HepG2 (cell line): ENCODE measurements around the gene SLC38A4. TPM values are rescaled to one million over a fixed set of nuclear protein-coding genes. Genes with fewer than 3 reads are reported as not detected.

Source experiments
- ATAC-seq: fragments of 200-7000 bp; cut with Tn5 transposase; 3 replicates; pipeline ENCODE4 v1.9.1; 2020; ENCODE audit warnings: mild to moderate bottlenecking, moderate library complexity
- BruUV-seq: library from RNA; stranded (reverse); fragments of 400-500 nt; replicated peaks from 2 replicates; lab custom pipeline; 2021; lab: Mats Ljungman, UMichigan
- CTCF ChIA-PET: fragments of 300-600 bp; formaldehyde crosslinking; extraction: SDS; loops from one replicate; lab custom pipeline; 2021; ENCODE audit warnings: low total read pairs, inconsistent platforms, low intra/inter-chr PET ratio; lab: Yijun Ruan, JAX
- POLR2A ChIA-PET: fragments of 350-600 bp; sonication (Branson Sonifier 250); formaldehyde crosslinking; loops from one replicate; lab custom pipeline; 2020; ENCODE audit warnings: antibody characterized with exemption, inconsistent platforms; lab: Yijun Ruan, JAX
- DNase-seq: peaks from one replicate; pipeline ENCODE4 v3.0.0-alpha.2; 2015; ENCODE audit warnings: low spot score
- FAIRE-seq: peaks from 3 replicates; lab custom pipeline; 2011; peaks lifted over from hg19 to GRCh38; lab: Jason Lieb, UNC
- H2AFZ ChIP-seq: one replicate; pipeline ENCODE4 v1.6.1; 2011; ENCODE audit warnings: low read length, inconsistent platforms
- H3K27ac ChIP-seq: fragments of 300-600 bp; 3 replicates; pipeline ENCODE4 v1.8.0; 2011; ENCODE audit warnings: mixed run types, mild to moderate bottlenecking, mixed read lengths, low read length, inconsistent platforms; ENCODE audit not compliant: insufficient read depth; ENCODE audit errors: extremely low read length
- H3K27me3 ChIP-seq, 2 experiments: fragments of 200-600 bp in 1 of 2; 2 replicates in 1 of 2; 3 replicates in 1 of 2; pipeline versions ENCODE4 v1.6.0 to v1.8.0; 2011; ENCODE audit warnings: low read length in 2 of 2, mild to moderate bottlenecking in 2 of 2, moderate library complexity in 2 of 2, inconsistent platforms in 1 of 2; ENCODE audit not compliant: insufficient read depth in 2 of 2, control insufficient read depth in 1 of 2
- H3K36me3 ChIP-seq, 2 experiments: fragments of 200-600 bp in 1 of 2; replicated peaks in 1 of 2; 2 replicates in 1 of 2; 3 replicates in 1 of 2; pipeline versions ENCODE4 v1.5.1 to v1.8.0; 2011; ENCODE audit warnings: low read length in 2 of 2, inconsistent platforms in 1 of 2; ENCODE audit not compliant: insufficient read depth in 2 of 2, control insufficient read depth in 1 of 2
- H3K4me1 ChIP-seq: 2 replicates; pipeline ENCODE4 v1.5.1; 2012; ENCODE audit warnings: low read length, inconsistent platforms; ENCODE audit not compliant: insufficient read depth
- H3K4me2 ChIP-seq: 2 replicates; pipeline ENCODE4 v1.6.0; 2011; ENCODE audit warnings: low read depth, low read length, inconsistent platforms
- H3K4me3 ChIP-seq, 3 experiments: fragments of 200-600 bp in 1 of 3; sonication (generic), shearing (Covaris generic) in 1 of 3; replicated peaks in 1 of 3; 2 replicates each; pipeline ENCODE4 v1.5.1; 2011 to 2016; ENCODE audit warnings: low read length in 3 of 3, inconsistent platforms in 2 of 3, low read depth in 2 of 3, mild to moderate bottlenecking in 2 of 3, control low read depth in 1 of 3, mixed read lengths in 1 of 3; ENCODE audit not compliant: insufficient read depth in 1 of 3
- H3K79me2 ChIP-seq: one replicate; pipeline ENCODE4 v1.6.1; 2011; ENCODE audit warnings: low read length, inconsistent platforms; ENCODE audit not compliant: insufficient read depth
- H3K9ac ChIP-seq: 2 replicates; pipeline ENCODE4 v1.6.0; 2011; ENCODE audit warnings: mild to moderate bottlenecking, low read depth, low read length, inconsistent platforms; ENCODE audit not compliant: insufficient read depth
- H3K9me3 ChIP-seq: 2 replicates; pipeline ENCODE4 v1.5.1; 2012; ENCODE audit warnings: mild to moderate bottlenecking, low read length
- H4K20me1 ChIP-seq: 2 replicates; pipeline ENCODE4 v1.6.0; 2011; ENCODE audit warnings: inconsistent platforms, mild to moderate bottlenecking, low read length, moderate library complexity; ENCODE audit not compliant: insufficient read depth
- ATAD3A ChIP-seq: sonication (generic); formaldehyde crosslinking; IDR thresholded peaks from 2 replicates; pipeline ENCODE4 v1.4.0; 2020; ENCODE audit warnings: missing genetic modification reagents
- BCL6 ChIP-seq: IDR thresholded peaks from 2 replicates; pipeline ENCODE4 v1.6.1; 2016; ENCODE audit warnings: missing genetic modification reagents, missing compliant biosample characterization
- DNMT1 ChIP-seq: sonication (generic); formaldehyde crosslinking; IDR thresholded peaks from 2 replicates; pipeline ENCODE4 v1.5.1; 2020; ENCODE audit warnings: mild to moderate bottlenecking, missing genetic modification reagents
- HCFC1 ChIP-seq: fragments of 150-350 bp; IDR thresholded peaks from 2 replicates; pipeline ENCODE4 v1.6.1; 2014; ENCODE audit warnings: low read depth, low read length
- KLF13 ChIP-seq: sonication (generic); formaldehyde crosslinking; IDR thresholded peaks from 2 replicates; pipeline ENCODE4 v1.4.0; 2020; ENCODE audit warnings: mild to moderate bottlenecking, missing genetic modification reagents
- KMT2A ChIP-seq: sonication (generic); formaldehyde crosslinking; IDR thresholded peaks from 2 replicates; pipeline ENCODE4 v1.4.0; 2020; ENCODE audit warnings: missing genetic modification reagents
- LCORL ChIP-seq, 2 experiments: fragments of 450-650 bp in 1 of 2; sonication (generic) in 1 of 2; formaldehyde crosslinking in 1 of 2; IDR thresholded peaks; 2 replicates each; pipeline versions ENCODE4 v1.5.0 to v1.6.1; 2017 to 2020; ENCODE audit warnings: antibody characterized with exemption in 1 of 2, missing genetic modification reagents in 1 of 2
- MED1 ChIP-seq: sonication (generic); formaldehyde crosslinking; IDR thresholded peaks from 2 replicates; pipeline ENCODE4 v1.4.0; 2020; ENCODE audit warnings: missing genetic modification reagents
- MIXL1 ChIP-seq: IDR thresholded peaks from 2 replicates; pipeline ENCODE4 v1.6.1; 2016
- MTA3 ChIP-seq: sonication (generic); formaldehyde crosslinking; IDR thresholded peaks from 2 replicates; pipeline ENCODE4 v1.4.0; 2020; ENCODE audit warnings: missing genetic modification reagents
- ZNF589 ChIP-seq: sonication (generic); formaldehyde crosslinking; conservative IDR thresholded peaks from 2 replicates; pipeline ENCODE4 v1.8.0; 2022; ENCODE audit warnings: mild to moderate bottlenecking, moderate library complexity, missing genetic modification reagents
- ZNF788 ChIP-seq: sonication (generic); formaldehyde crosslinking; IDR thresholded peaks from 2 replicates; pipeline ENCODE4 v1.5.0; 2020; ENCODE audit warnings: mild to moderate bottlenecking, missing genetic modification reagents, borderline replicate concordance
- WGBS: methylation state at CpG from one replicate; pipeline ENCODE4 v1.1.6; 2017; ENCODE audit warnings: low lambda C conversion rate; 5-methylcytosine and 5-hydroxymethylcytosine counted together
- in situ Hi-C: cut with HindIII; loops from 2 replicates; pipeline ENCODE4 v1.10.0; 2017; ENCODE audit warnings: low pct_unique_long_range_greater_than_20kb; ENCODE audit not compliant: extremely low pct_ligation_motif_present
- intact Hi-C: fragments of 100-400 bp; cut with micrococcal nuclease; formaldehyde crosslinking; loops from one replicate; pipeline ENCODE4 v1.10.0; 2022; ENCODE audit not compliant: unreplicated experiment
- polyA plus RNA-seq, 8 experiments: library from polyadenylated mRNA; depleted of rRNA in 3 of 8; stranded (reverse) in 7 of 8; unstranded in 1 of 8; fragments of >200 nt; fragmentation: Illumina TruSeq in 4 of 8; extraction: Trizol in 4 of 8; gene quantifications; 2 replicates each; pipeline versions ENCODE4 v1.2.1 to v1.2.3, GENCODE V29; 2011 to 2016; ENCODE audit warnings: low read depth in 4 of 8, missing spikeins in 1 of 8, mixed read lengths in 1 of 8; ENCODE audit not compliant: insufficient read depth in 1 of 8
- total RNA-seq, 5 experiments: library from RNA; depleted of rRNA; stranded (reverse); fragments of >200 nt; fragmentation: Illumina TruSeq; extraction: Trizol; gene quantifications; 2 replicates each; pipeline ENCODE4 v1.2.3, GENCODE V29; 2016; ENCODE audit warnings: low read depth in 1 of 5
- TF ChIP-seq, protein P1 (sequence below): sonication (generic); formaldehyde crosslinking; conservative IDR thresholded peaks from 2 replicates; pipeline ENCODE4 v1.4.0; 2020; ENCODE audit warnings: mild to moderate bottlenecking, missing genetic modification reagents, moderate library complexity
- TF ChIP-seq, protein P2 (sequence below): sonication (generic); formaldehyde crosslinking; IDR thresholded peaks from 2 replicates; pipeline ENCODE4 v1.5.1; 2020; ENCODE audit warnings: mild to moderate bottlenecking, missing genetic modification reagents, borderline replicate concordance

Gene SLC38A4
- total and polyA plus RNA-seq, 2 of the 13 experiments (the other 11 are each of a cell fraction or from before 2014, with no cell fraction given), result 3.5 to 5.2 TPM

DNA sequence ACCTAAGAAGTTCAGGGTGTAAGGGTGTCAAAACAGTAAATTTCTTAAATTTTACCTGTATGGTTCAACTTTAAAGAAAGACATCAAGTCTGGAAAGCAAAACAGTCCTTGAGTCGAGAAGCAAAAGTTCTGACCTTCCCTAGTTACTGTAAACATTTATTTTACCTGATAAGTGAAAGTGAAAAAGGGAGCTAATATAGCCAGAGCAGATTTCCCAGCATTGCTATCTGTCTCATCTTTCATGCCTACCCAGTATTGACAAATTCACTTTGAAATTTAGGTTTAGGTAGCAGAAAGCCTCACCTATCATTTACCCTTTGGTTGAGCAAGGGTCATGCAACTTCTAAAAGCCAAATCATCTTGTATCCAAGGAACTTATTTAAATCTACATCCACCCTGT lies 24.5 kb downstream of the SLC38A4 start:
- Histone ChIP-seq H3K4me1 (peaks cover 58% of the 10 kb centered on the region), H3K36me3 (no peaks in the 10 kb centered on the region), H3K9me3 (no peaks in the 10 kb centered on the region), H3K9ac (no peak overlapping the region), H3K4me2 (no peak overlapping the region), H3K27me3 (no peaks in the 10 kb centered on the region; a peak in 1 of 5 replicates), H3K27ac (peak overlapping the region; percentile 31), H2AFZ (no peak overlapping the region), H3K4me3 (no peak overlapping the region), H3K79me2 (no peaks in the 10 kb centered on the region), H4K20me1 (no peaks in the 10 kb centered on the region)
- BruUV-seq, result no TSS peak
- intact Hi-C loops, result loop anchor here (2.0 kb wide), 1 partner anchor 14 kb away; no protein-coding TSS in a partner anchor
- no peak for ATAC-seq
- WGBS, result 0% methylated on average over 1 of the region's 1 CpG
- DNase-seq, result peak; percentile 48
- ChIA-PET POLR2A (interaction anchor here (0.9 kb wide), 1 partner anchor 12 kb away, joined by 3 read pairs; no protein-coding TSS in a partner anchor), CTCF (no interaction called here)
- FAIRE-seq, result peak; percentile 55
- in situ Hi-C loops, result no loop called here
- TF ChIP-seq, protein P1, sequence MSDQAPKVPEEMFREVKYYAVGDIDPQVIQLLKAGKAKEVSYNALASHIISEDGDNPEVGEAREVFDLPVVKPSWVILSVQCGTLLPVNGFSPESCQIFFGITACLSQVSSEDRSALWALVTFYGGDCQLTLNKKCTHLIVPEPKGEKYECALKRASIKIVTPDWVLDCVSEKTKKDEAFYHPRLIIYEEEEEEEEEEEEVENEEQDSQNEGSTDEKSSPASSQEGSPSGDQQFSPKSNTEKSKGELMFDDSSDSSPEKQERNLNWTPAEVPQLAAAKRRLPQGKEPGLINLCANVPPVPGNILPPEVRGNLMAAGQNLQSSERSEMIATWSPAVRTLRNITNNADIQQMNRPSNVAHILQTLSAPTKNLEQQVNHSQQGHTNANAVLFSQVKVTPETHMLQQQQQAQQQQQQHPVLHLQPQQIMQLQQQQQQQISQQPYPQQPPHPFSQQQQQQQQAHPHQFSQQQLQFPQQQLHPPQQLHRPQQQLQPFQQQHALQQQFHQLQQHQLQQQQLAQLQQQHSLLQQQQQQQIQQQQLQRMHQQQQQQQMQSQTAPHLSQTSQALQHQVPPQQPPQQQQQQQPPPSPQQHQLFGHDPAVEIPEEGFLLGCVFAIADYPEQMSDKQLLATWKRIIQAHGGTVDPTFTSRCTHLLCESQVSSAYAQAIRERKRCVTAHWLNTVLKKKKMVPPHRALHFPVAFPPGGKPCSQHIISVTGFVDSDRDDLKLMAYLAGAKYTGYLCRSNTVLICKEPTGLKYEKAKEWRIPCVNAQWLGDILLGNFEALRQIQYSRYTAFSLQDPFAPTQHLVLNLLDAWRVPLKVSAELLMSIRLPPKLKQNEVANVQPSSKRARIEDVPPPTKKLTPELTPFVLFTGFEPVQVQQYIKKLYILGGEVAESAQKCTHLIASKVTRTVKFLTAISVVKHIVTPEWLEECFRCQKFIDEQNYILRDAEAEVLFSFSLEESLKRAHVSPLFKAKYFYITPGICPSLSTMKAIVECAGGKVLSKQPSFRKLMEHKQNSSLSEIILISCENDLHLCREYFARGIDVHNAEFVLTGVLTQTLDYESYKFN (CRISPR knock-in tag), result peak; percentile 62
- TF ChIP-seq KLF13 (CRISPR knock-in tag), result no peak
- no peak for TF ChIP-seq DNMT1
- TF ChIP-seq, protein P2, sequence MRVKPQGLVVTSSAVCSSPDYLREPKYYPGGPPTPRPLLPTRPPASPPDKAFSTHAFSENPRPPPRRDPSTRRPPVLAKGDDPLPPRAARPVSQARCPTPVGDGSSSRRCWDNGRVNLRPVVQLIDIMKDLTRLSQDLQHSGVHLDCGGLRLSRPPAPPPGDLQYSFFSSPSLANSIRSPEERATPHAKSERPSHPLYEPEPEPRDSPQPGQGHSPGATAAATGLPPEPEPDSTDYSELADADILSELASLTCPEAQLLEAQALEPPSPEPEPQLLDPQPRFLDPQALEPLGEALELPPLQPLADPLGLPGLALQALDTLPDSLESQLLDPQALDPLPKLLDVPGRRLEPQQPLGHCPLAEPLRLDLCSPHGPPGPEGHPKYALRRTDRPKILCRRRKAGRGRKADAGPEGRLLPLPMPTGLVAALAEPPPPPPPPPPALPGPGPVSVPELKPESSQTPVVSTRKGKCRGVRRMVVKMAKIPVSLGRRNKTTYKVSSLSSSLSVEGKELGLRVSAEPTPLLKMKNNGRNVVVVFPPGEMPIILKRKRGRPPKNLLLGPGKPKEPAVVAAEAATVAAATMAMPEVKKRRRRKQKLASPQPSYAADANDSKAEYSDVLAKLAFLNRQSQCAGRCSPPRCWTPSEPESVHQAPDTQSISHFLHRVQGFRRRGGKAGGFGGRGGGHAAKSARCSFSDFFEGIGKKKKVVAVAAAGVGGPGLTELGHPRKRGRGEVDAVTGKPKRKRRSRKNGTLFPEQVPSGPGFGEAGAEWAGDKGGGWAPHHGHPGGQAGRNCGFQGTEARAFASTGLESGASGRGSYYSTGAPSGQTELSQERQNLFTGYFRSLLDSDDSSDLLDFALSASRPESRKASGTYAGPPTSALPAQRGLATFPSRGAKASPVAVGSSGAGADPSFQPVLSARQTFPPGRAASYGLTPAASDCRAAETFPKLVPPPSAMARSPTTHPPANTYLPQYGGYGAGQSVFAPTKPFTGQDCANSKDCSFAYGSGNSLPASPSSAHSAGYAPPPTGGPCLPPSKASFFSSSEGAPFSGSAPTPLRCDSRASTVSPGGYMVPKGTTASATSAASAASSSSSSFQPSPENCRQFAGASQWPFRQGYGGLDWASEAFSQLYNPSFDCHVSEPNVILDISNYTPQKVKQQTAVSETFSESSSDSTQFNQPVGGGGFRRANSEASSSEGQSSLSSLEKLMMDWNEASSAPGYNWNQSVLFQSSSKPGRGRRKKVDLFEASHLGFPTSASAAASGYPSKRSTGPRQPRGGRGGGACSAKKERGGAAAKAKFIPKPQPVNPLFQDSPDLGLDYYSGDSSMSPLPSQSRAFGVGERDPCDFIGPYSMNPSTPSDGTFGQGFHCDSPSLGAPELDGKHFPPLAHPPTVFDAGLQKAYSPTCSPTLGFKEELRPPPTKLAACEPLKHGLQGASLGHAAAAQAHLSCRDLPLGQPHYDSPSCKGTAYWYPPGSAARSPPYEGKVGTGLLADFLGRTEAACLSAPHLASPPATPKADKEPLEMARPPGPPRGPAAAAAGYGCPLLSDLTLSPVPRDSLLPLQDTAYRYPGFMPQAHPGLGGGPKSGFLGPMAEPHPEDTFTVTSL (CRISPR knock-in tag), result peak; percentile 43; the same call in 1 of the 2 replicates
- no peak for TF ChIP-seq ZNF589
- no peak for TF ChIP-seq KMT2A (CRISPR knock-in tag)
- TF ChIP-seq ATAD3A, result no peak
- TF ChIP-seq ZNF788 (CRISPR knock-in tag), result no peak
- no peak for TF ChIP-seq MTA3
- TF ChIP-seq MED1, result peak; percentile 61
- TF ChIP-seq LCORL (IDR thresholded peaks at IDR 0.05), result no peak
- peak; percentile 27; the same call in 1 of the 2 replicates for TF ChIP-seq LCORL (CRISPR knock-in tag; IDR thresholded peaks at IDR 0.05)
- TF ChIP-seq MIXL1 (CRISPR knock-in tag), result peak; percentile 14; the same call in 1 of the 2 replicates
- peak; percentile 49 for TF ChIP-seq BCL6 (CRISPR knock-in tag)
- no peak for TF ChIP-seq HCFC1
